Measurements from ENCODE around the gene TMEM184C. TPM values are rescaled to one million over a fixed set of nuclear protein-coding genes. Genes with fewer than 3 reads are reported as not detected.

TMEM184C gene
- total RNA-seq, 4 donors from 2014 or later: 25.5 to 36.1 (median 28.5) TPM

GRCh38 chr4:147580396-147580795, 36.8 kb upstream of the TMEM184C start:
- TF ChIP-seq CTCF (IDR thresholded peaks at IDR 0.05): no peak
- ATAC-seq (ENCODE audit: low FRiP score): no peak
- DNase-seq (ENCODE audit: low spot score): no peak

GRCh38 chr4:147581606-147582350, 35.4 kb upstream of the TMEM184C start:
- DNase-seq (ENCODE audit: low spot score) (no peak), ATAC-seq (ENCODE audit: low FRiP score) (no peak)
- no peak for TF ChIP-seq CTCF (IDR thresholded peaks at IDR 0.05)

- ATAC-seq (ENCODE audit: low FRiP score) (no peak), DNase-seq (ENCODE audit: low spot score) (no peak)
- TF ChIP-seq CTCF (IDR thresholded peaks at IDR 0.05): no peak
These were observed 34.7 kb upstream of the TMEM184C start for GRCh38 chr4:147582386-147583060.

- DNase-seq (ENCODE audit: low spot score) (no peak), ATAC-seq (ENCODE audit: low FRiP score) (no peak)
- TF ChIP-seq CTCF (IDR thresholded peaks at IDR 0.05): no peak
These were observed 33.3 kb upstream of the TMEM184C start for GRCh38 chr4:147583876-147584275.

- DNase-seq (ENCODE audit: low spot score): no peak
- no peak for ATAC-seq (ENCODE audit: low FRiP score)
- TF ChIP-seq CTCF (IDR thresholded peaks at IDR 0.05): no peak
These were observed 31.2 kb upstream of the TMEM184C start for GRCh38 chr4:147586032-147586431.

GRCh38 chr4:147586637-147587036, 30.6 kb upstream of the TMEM184C start:
- no peak for DNase-seq (ENCODE audit: low spot score)
- no peak for ATAC-seq (ENCODE audit: low FRiP score)
- no peak for TF ChIP-seq CTCF (IDR thresholded peaks at IDR 0.05)

- DNase-seq (ENCODE audit: low spot score): no peak
- no peak for ATAC-seq (ENCODE audit: low FRiP score)
- no peak for TF ChIP-seq CTCF (IDR thresholded peaks at IDR 0.05)
These were observed 30.2 kb upstream of the TMEM184C start for GRCh38 chr4:147587041-147587440.
